Coronary artery (tissue), 2 donors: ENCODE data around the gene ERG28.

Source experiments
- DNase-seq: peaks from one replicate; pipeline ENCODE4 v3.0.0-alpha.2; 2017; ENCODE audit warnings: low spot score
- H3K27ac ChIP-seq, 2 donors: fragments of 200-600 bp; sonication (generic); one replicate each; pipeline ENCODE4 v1.5.1; 2016 to 2019
- H3K4me3 ChIP-seq: fragments of 200-600 bp; sonication (generic); 2 replicates; pipeline ENCODE4 v1.5.1; 2016; ENCODE audit warnings: mild to moderate bottlenecking, moderate library complexity
- TF ChIP-seq, protein P1 (sequence below): fragments of 200-600 bp; sonication (generic); IDR thresholded peaks from one replicate; pipeline ENCODE4 v1.5.1; 2019; ENCODE audit warnings: antibody characterized with exemption

The ERG28 gene, protein sequence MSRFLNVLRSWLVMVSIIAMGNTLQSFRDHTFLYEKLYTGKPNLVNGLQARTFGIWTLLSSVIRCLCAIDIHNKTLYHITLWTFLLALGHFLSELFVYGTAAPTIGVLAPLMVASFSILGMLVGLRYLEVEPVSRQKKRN

DNA sequence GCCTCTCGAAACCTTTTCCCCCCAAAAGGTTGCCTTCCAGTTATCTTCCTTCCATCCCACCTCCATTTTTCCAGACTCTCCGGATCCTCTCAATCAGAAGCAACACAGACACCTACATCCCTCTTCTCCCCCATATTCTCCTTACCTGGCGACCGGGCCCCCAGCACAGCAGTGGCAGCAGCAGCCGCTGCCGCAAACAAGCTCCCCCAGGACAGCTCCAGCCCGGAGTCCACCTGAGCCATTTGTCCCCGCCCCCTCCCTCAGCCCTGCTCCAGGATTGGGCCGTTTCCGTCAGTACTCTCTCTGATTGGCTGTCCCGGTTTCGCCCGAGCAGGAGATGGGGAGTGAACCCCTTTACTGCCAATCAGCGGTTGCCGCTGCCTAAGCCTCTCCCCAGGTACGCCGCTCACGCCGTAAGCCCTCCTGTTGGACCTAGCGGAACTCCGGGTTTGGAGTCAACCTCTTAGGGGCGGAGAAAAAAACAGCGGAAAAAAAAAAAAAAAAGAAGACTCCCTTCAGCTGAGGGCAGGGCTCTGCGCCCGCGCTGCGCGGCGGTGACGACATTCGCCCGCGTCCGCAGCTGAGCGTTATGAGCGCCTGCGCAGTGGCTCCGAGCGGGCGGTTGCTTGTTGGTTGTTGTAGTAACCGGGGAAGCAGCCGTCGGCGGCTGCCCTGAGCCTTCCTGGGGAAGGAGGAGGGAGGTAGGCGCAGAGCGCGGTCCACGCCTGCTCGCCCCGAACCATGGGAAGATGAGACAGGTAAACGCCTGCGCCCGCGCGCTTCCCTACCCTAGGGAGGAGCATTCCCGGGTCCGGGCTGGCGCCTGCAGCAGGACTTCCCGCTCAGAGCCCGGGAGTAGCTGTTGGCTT is at the start of gene ERG28, which contains the start of gene TTLL5:
TSS of gene ERG28 (minus strand) at position 247 of the 869 bp plus-strand sequence. CDS start 3,374 bp downstream, outside the sequence.
TSS of gene TTLL5 (plus strand) at position 617 of the 869 bp plus-strand sequence. CDS start 1,904 bp downstream, outside the sequence.
- Histone ChIP-seq H3K27ac (peak within 1 kb of the TSS; percentile 74 to 84), H3K4me3 (peak within 1 kb of the TSS; percentile 82)
- TF ChIP-seq, protein P1, sequence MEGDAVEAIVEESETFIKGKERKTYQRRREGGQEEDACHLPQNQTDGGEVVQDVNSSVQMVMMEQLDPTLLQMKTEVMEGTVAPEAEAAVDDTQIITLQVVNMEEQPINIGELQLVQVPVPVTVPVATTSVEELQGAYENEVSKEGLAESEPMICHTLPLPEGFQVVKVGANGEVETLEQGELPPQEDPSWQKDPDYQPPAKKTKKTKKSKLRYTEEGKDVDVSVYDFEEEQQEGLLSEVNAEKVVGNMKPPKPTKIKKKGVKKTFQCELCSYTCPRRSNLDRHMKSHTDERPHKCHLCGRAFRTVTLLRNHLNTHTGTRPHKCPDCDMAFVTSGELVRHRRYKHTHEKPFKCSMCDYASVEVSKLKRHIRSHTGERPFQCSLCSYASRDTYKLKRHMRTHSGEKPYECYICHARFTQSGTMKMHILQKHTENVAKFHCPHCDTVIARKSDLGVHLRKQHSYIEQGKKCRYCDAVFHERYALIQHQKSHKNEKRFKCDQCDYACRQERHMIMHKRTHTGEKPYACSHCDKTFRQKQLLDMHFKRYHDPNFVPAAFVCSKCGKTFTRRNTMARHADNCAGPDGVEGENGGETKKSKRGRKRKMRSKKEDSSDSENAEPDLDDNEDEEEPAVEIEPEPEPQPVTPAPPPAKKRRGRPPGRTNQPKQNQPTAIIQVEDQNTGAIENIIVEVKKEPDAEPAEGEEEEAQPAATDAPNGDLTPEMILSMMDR: no peak
- peak; percentile 98 for DNase-seq

DNA sequence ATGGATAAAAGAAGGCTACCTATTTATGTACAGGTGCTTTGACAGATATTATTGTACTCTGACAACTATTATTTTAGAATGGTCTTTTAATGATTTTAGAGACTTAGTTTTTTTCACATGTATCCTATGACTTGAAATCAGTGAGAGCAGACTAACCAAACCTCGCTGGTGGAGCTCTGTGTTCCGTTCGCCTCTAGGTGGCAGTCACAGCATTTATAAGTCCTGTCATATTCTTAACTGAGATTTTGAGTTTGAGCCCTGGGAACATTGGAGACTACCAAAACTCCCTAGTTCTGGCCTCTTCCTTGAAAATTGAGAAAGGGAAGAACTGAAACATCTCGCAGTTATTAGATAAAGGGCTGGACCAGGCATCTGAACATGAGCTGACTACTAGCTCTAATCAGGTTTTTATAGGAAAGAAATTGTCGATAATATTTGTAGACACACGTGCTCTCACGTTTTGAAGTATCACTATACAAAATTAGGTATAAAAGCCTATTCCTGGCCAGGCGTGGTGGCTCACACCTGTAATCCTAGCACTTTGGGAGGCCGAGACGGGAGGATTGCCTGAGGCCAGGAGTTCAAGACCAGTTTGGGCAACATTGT is 48.6 kb upstream of the ERG28 start:
- TF ChIP-seq, protein P1: peak; percentile 42
- Histone ChIP-seq H3K27ac (no peak overlapping the region), H3K4me3 (no peak overlapping the region)
- DNase-seq: no peak

DNA sequence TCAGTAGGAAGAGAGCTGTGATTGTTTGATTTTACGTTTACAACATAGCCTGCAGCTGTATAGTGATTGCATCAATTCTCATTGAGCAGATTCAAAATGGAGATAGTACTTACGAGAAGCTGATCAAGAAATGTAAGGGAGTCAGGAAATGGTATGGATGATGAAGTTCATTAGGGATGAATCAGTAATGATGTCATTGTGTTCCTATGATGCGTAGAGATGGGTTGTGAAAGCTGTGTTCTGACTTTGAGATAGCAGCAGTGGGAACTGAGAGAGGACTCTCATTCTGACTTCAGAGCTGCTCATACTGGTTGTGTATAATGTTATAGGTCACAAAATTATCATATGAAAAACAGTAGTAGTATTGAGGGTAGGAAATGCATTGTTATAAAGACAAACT is 44.3 kb upstream of the ERG28 start:
- DNase-seq: no peak
- Histone ChIP-seq H3K27ac (no peak overlapping the region), H3K4me3 (no peak overlapping the region)
- TF ChIP-seq, protein P1: no peak

DNA sequence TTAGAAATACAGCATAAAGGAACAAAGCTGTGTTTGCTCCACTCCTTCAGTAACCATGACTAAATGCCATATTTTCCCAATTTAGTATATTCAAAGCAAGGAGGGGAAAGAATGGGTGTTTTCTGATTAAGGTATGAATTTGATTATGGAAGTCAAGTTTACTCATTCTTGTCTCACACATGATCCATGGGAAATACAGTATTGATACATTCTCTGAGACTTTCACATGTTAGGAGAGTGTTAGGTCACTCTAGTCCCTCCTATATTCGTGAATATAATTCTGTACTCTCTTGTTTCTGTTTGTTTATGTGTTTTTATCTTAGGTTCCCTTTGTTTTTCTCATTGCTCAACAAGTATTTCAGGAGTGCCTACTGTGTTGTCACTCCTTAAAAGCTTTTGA is 42.8 kb upstream of the ERG28 start:
- no peak overlapping the region for H3K4me3 ChIP-seq
- H3K27ac ChIP-seq: peak overlapping the region; percentile 68 to 79
- no peak for DNase-seq

DNA sequence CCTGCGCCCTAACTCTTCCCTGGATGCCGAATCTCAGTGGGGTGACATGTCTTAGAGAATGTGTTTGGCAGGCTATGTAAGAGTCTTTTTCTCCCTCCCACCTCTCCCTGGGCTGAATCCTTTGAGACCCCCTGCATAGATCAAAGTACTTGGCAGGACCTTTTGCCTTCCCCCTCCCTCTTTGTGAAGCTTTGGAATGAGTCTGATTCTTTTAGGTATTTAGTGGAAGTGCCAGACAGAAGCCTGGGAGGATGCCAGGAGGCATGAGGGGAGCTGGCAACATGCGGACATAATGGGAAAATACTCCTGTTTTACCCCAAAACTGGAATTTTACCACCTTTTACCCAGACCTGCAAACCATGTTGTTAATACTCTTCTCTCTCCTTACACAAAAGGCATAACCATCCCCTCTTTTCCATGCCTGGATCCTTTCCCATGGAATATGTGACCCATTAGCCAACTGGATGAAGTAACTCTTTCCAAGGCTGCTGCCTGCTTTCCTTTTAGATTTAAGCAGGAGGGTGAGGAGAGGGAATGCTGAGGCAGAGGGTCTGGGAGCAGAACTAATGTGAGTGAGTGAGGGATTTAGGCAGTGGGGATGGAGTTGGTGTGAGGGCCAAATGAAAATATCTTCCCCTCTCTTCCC is 42.1 kb upstream of the ERG28 start:
- no peak for DNase-seq
- TF ChIP-seq, protein P1: no peak
- no peak overlapping the region for H3K4me3 ChIP-seq
- H3K27ac ChIP-seq: peak overlapping the region; percentile 68 to 79

More for the DNA sequence above, 42.8 kb upstream of the ERG28 start:
- TF ChIP-seq, protein P1: no peak

DNA sequence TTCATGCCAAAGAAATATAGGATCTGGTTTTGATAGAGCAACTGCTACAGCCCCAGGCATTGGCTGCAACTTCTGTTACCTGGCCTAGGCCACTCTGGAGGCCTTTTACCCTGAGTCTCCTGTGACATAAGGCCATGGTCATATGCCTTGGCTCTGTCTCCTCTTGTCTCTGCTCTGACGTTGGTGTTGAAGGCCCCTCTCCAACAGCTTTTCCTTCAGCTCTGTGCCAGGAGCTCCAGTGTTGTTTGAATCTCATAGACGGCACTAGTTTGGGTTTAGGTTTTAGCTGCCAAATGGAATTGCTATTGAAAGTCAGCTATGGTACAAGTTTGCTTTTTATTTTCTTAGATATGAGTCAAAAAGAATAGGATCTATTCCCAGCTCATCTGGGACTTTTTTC is 41.4 kb upstream of the ERG28 start:
- peak overlapping the region; percentile 42 to 79 for H3K27ac ChIP-seq
- no peak overlapping the region for H3K4me3 ChIP-seq
- TF ChIP-seq, protein P1: no peak
- no peak for DNase-seq
